Lung (tissue), 12 donors: ENCODE measurements around the gene LMBR1. TPM values are rescaled to one million over a fixed set of nuclear protein-coding genes. Genes with fewer than 3 reads are reported as not detected.

Experiments
- ATAC-seq: fragments of 200-7000 bp; cut with Tn5 transposase; one replicate; pipeline ENCODE4 v1.9.1; 2020; ENCODE audit warnings: moderate number of reproducible peaks; ENCODE audit not compliant: insufficient read depth, low FRiP score
- DNase-seq, 3 donors: peaks; one replicate each; pipeline ENCODE4 v3.0.0-alpha.2; 2013 to 2017
- H3K27ac ChIP-seq, 2 donors: one replicate each; pipeline ENCODE4 v1.5.1; 2013; ENCODE audit warnings: mild to moderate bottlenecking in 2 of 2, moderate library complexity in 2 of 2, control low read depth in 1 of 2, inconsistent platforms in 1 of 2, low read depth in 1 of 2, low read length in 1 of 2
- H3K27me3 ChIP-seq, 3 donors: one replicate each; pipeline ENCODE4 v1.5.1; 2013; ENCODE audit warnings: low read length in 2 of 3; ENCODE audit not compliant: control insufficient read depth in 3 of 3, insufficient read depth in 3 of 3
- H3K36me3 ChIP-seq, 4 donors: one replicate each; pipeline ENCODE4 v1.5.1; 2013; ENCODE audit warnings: low read length in 4 of 4, mild to moderate bottlenecking in 1 of 4, moderate library complexity in 1 of 4; ENCODE audit not compliant: control insufficient read depth in 4 of 4, insufficient read depth in 4 of 4
- H3K4me1 ChIP-seq, 5 donors: one replicate each; pipeline ENCODE4 v1.5.1; 2013; ENCODE audit warnings: low read length in 5 of 5, mild to moderate bottlenecking in 2 of 5, moderate library complexity in 1 of 5; ENCODE audit not compliant: control insufficient read depth in 5 of 5, insufficient read depth in 5 of 5
- H3K4me3 ChIP-seq: one replicate; pipeline ENCODE4 v1.5.1; 2013; ENCODE audit warnings: mild to moderate bottlenecking, control low read depth, moderate library complexity
- H3K9ac ChIP-seq, 2 donors: one replicate each; pipeline ENCODE4 v1.5.1; 2013; ENCODE audit warnings: low read length in 2 of 2, control low read depth in 1 of 2; ENCODE audit not compliant: insufficient read depth in 1 of 2
- H3K9me3 ChIP-seq, 4 donors: one replicate each; pipeline ENCODE4 v1.5.1; 2013; ENCODE audit warnings: low read length in 3 of 4, mild to moderate bottlenecking in 1 of 4, moderate library complexity in 1 of 4; ENCODE audit not compliant: control insufficient read depth in 4 of 4, insufficient read depth in 3 of 4
- CTCF ChIP-seq: IDR thresholded peaks from 2 replicates; pipeline ENCODE4 v1.5.1; 2012; ENCODE audit warnings: mild to moderate bottlenecking; ENCODE audit errors: control extremely low read depth, extremely low read depth
- WGBS, 2 donors: extraction: QIAGEN DNeasy Blood & Tissue Kit; methylation state at CpG; one replicate each; pipeline ENCODE4 v1.1.7; 2013; 5-methylcytosine and 5-hydroxymethylcytosine counted together
- polyA plus RNA-seq, 2 donors: library from polyadenylated mRNA; stranded (reverse); fragments of 200-250 nt; gene quantifications; one replicate each; pipeline ENCODE4 v1.2.1, GENCODE V29; 2013
- total RNA-seq, 2 donors: library from RNA; depleted of rRNA in 1 of 2; stranded (reverse); fragments of >200 nt in 1 of 2; gene quantifications; one replicate each; pipeline ENCODE4 v1.2.1, GENCODE V29; 2014 to 2021
- donor health status: control.
- donor health status: control.
- donor health status: Bipolar disorder and iron deficiency.
- donor health status: healthy.
- donor health status: DM: yes; HTN: yes; CAD: no.

Gene LMBR1
- total and polyA plus RNA-seq, 4 donors, result 9.7 to 119 (median 45.0) TPM

- Histone ChIP-seq H3K9ac (no peak overlapping the region), H3K27me3 (no peaks in the 10 kb centered on the region), H3K4me1 (peaks cover 0 to 11% (median 0%) of the 10 kb centered on the region in 5 donors), H3K36me3 (no peaks in the 10 kb centered on the region), H3K4me3 (no peak overlapping the region), H3K9me3 (no peaks in the 10 kb centered on the region), H3K27ac (no peak overlapping the region)
- no peak for TF ChIP-seq CTCF
- no peak for DNase-seq
- no peak for ATAC-seq
- 94 to 96% methylated on average over 1 of the region's 1 CpG for WGBS, 2 donors
Measured at GRCh38 chr7:156746891-156747290, 146.1 kb downstream of the LMBR1 start.

- 95 to 97% methylated on average over 5 of the region's 5 CpGs for WGBS, 2 donors
- Histone ChIP-seq H3K27me3 (no peaks in the 10 kb centered on the region), H3K9me3 (no peaks in the 10 kb centered on the region), H3K36me3 (peaks cover 0 to 4% (median under 1%) of the 10 kb centered on the region in 4 donors), H3K27ac (no peak overlapping the region), H3K4me1 (no peaks in the 10 kb centered on the region), H3K9ac (no peak overlapping the region), H3K4me3 (no peak overlapping the region)
- ATAC-seq (no peak), DNase-seq (no peak)
- no peak for TF ChIP-seq CTCF
Measured at GRCh38 chr7:156739596-156739995, 153.4 kb downstream of the LMBR1 start.

DNA sequence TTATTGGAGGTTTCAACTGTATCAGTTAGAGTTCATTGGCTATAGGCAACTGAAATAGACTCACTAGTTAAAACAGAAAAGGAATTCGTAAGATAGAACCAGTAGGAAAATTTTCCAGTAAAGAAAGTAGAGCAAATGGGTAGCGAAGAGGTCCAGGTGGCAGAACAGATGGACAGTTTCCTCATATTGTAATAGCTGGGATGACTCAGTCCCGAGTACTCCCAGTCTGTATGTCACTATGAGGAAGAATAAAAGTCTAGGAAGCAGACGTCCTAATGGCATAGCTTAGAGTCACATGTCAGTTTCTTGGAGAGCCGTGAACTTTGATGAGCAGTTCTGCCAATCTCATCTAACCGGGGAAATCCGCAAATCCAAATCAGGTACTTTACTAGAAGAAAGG is 157.1 kb downstream of the LMBR1 start:
- no peak overlapping the region for H3K27ac ChIP-seq
- peaks cover 0 to 4% (median under 1%) of the 10 kb centered on the region in 4 donors for H3K9me3 ChIP-seq
- peaks cover 3 to 9% (median 5%) of the 10 kb centered on the region in 4 donors for H3K36me3 ChIP-seq
- no peaks in the 10 kb centered on the region for H3K27me3 ChIP-seq
- 95 to 97% methylated on average over 7 of the region's 7 CpGs for WGBS, 2 donors
- H3K4me3 ChIP-seq, result no peak overlapping the region
- no peak for TF ChIP-seq CTCF
- H3K9ac ChIP-seq, result no peak overlapping the region
- ATAC-seq (no peak), DNase-seq (no peak)
- no peaks in the 10 kb centered on the region for H3K4me1 ChIP-seq

GRCh38 chr7:156733638-156734037 is 159.3 kb downstream of the LMBR1 start:
- H3K4me1 ChIP-seq, result no peaks in the 10 kb centered on the region
- H3K27ac ChIP-seq, result no peak overlapping the region
- H3K4me3 ChIP-seq, result no peak overlapping the region
- H3K9ac ChIP-seq, result no peak overlapping the region
- DNase-seq (no peak), ATAC-seq (no peak)
- peaks cover 0 to 4% (median under 1%) of the 10 kb centered on the region in 4 donors for H3K9me3 ChIP-seq
- H3K36me3 ChIP-seq, result peaks cover 3 to 9% (median 5%) of the 10 kb centered on the region in 4 donors
- H3K27me3 ChIP-seq, result no peaks in the 10 kb centered on the region
- TF ChIP-seq CTCF, result no peak
- WGBS, 2 donors, result 98 to 100% methylated on average over 1 of the region's 1 CpG
